Measurements from ENCODE around the gene SHKBP1. TPM values are rescaled to one million over a fixed set of nuclear protein-coding genes. Genes with fewer than 3 reads are reported as not detected.
A peak's percentile ranks its signal among the peaks of the same experiment; 100 is the strongest.

SHKBP1 gene
- total and polyA plus RNA-seq, 4 donors, result 21.1 to 191 (median 97.1) TPM

- H3K27ac ChIP-seq (ENCODE audit: low read depth in 1 of 2, low read length in 1 of 2), result no peak overlapping the region
- no peak overlapping the region for H3K4me3 ChIP-seq
- no peaks in the 10 kb centered on the region for H3K9me3 ChIP-seq (ENCODE audit: control insufficient read depth in 4 of 4, insufficient read depth in 3 of 4, low read length in 3 of 4)
- H3K27me3 ChIP-seq (ENCODE audit: control insufficient read depth in 3 of 3, insufficient read depth in 3 of 3, low read length in 2 of 3), result no peaks in the 10 kb centered on the region
- DNase-seq, result no peak
- H3K4me1 ChIP-seq (ENCODE audit: control insufficient read depth in 5 of 5, insufficient read depth in 5 of 5, low read length in 5 of 5), result peaks cover 0 to 46% (median 24%) of the 10 kb centered on the region in 5 donors
- no peak for ATAC-seq (ENCODE audit: insufficient read depth, low FRiP score)
- H3K36me3 ChIP-seq (ENCODE audit: control insufficient read depth in 4 of 4, insufficient read depth in 4 of 4, low read length in 4 of 4), result peaks cover 0 to 21% (median 9%) of the 10 kb centered on the region in 4 donors
- no peak overlapping the region for H3K9ac ChIP-seq (ENCODE audit: insufficient read depth in 1 of 2, low read length in 2 of 2)
- TF ChIP-seq CTCF (IDR thresholded peaks at IDR 0.05; ENCODE audit: control extremely low read depth, extremely low read depth), result no peak
- 67 to 74% methylated on average over 4 of the region's 4 CpGs for WGBS, 2 donors
These were observed 32.3 kb downstream of the SHKBP1 start for GRCh38 chr19:40608957-40609356.

GRCh38 chr19:40609561-40610395, 33.1 kb downstream of the SHKBP1 start:
- WGBS, 2 donors, result 9% methylated on average over 34 to 50 of the region's 50 CpGs
- H3K4me1 ChIP-seq (ENCODE audit: control insufficient read depth in 5 of 5, insufficient read depth in 5 of 5, low read length in 5 of 5), result peaks cover 0 to 46% (median 22%) of the 10 kb centered on the region in 5 donors
- H3K27me3 ChIP-seq (ENCODE audit: control insufficient read depth in 3 of 3, insufficient read depth in 3 of 3, low read length in 2 of 3), result no peaks in the 10 kb centered on the region
- H3K9ac ChIP-seq (ENCODE audit: insufficient read depth in 1 of 2, low read length in 2 of 2), result no peak overlapping the region
- peak overlapping the region; percentile 33 for H3K4me3 ChIP-seq
- ATAC-seq (ENCODE audit: insufficient read depth, low FRiP score), result peak; percentile 76
- TF ChIP-seq CTCF (IDR thresholded peaks at IDR 0.05; ENCODE audit: control extremely low read depth, extremely low read depth), result no peak
- H3K27ac ChIP-seq (ENCODE audit: low read depth in 1 of 2, low read length in 1 of 2), result peak overlapping the region; percentile 53 to 78
- peak; percentile 50 to 81 (median 78) for DNase-seq
- peaks cover 0 to 24% (median 10%) of the 10 kb centered on the region in 4 donors for H3K36me3 ChIP-seq (ENCODE audit: control insufficient read depth in 4 of 4, insufficient read depth in 4 of 4, low read length in 4 of 4)
- no peaks in the 10 kb centered on the region for H3K9me3 ChIP-seq (ENCODE audit: control insufficient read depth in 4 of 4, insufficient read depth in 3 of 4, low read length in 3 of 4)

- WGBS, 2 donors, result 21 to 24% methylated on average over 29 of the region's 29 CpGs
- no peak for ATAC-seq (ENCODE audit: insufficient read depth, low FRiP score)
These were observed 33.9 kb downstream of the SHKBP1 start for GRCh38 chr19:40610396-40611064.

More at GRCh38 chr19:40610396-40611064, 33.9 kb downstream of the SHKBP1 start:
- Histone ChIP-seq H3K4me3 (no peak overlapping the region), H3K4me1 (ENCODE audit: control insufficient read depth in 5 of 5, insufficient read depth in 5 of 5, low read length in 5 of 5) (peaks cover 0 to 41% (median 16%) of the 10 kb centered on the region in 5 donors), H3K36me3 (ENCODE audit: control insufficient read depth in 4 of 4, insufficient read depth in 4 of 4, low read length in 4 of 4) (peaks cover 0 to 24% (median 10%) of the 10 kb centered on the region in 4 donors), H3K9me3 (ENCODE audit: control insufficient read depth in 4 of 4, insufficient read depth in 3 of 4, low read length in 3 of 4) (no peaks in the 10 kb centered on the region), H3K27ac (ENCODE audit: low read depth in 1 of 2, low read length in 1 of 2) (peak overlapping the region; percentile 53 to 78), H3K9ac (ENCODE audit: insufficient read depth in 1 of 2, low read length in 2 of 2) (no peak overlapping the region), H3K27me3 (ENCODE audit: control insufficient read depth in 3 of 3, insufficient read depth in 3 of 3, low read length in 2 of 3) (no peaks in the 10 kb centered on the region)
- peak in 1 of 3 donors; percentile 46 for DNase-seq
- TF ChIP-seq CTCF (IDR thresholded peaks at IDR 0.05; ENCODE audit: control extremely low read depth, extremely low read depth), result no peak
